Naive B cell (primary cell): Measurements from ENCODE around the gene TBCEL. TPM values are rescaled to one million over a fixed set of nuclear protein-coding genes. Genes with fewer than 3 reads are reported as not detected.

Source experiments
- ATAC-seq, 2 donors: fragments of 150-1000 bp; cut with Tn5 transposase; 2 replicates each; pipeline ENCODE4 v1.10.0; 2021; ENCODE audit warnings: low read depth in 2 of 2, mild to moderate bottlenecking in 2 of 2, moderate library complexity in 2 of 2
- DNase-seq: peaks from one replicate; pipeline ENCODE4 v3.0.0; 2022
- H3K27ac Mint-ChIP-seq, 6 donors: one replicate each; pipeline ENCODE4 v1.8.0; 2020 to 2022; ENCODE audit warnings: mild to moderate bottlenecking in 6 of 6, mixed read lengths in 6 of 6, moderate library complexity in 5 of 6, inconsistent platforms in 2 of 6
- H3K27me3 Mint-ChIP-seq, 3 donors: one replicate each; pipeline ENCODE4 v1.8.0; 2021 to 2022; ENCODE audit warnings: mixed read lengths in 3 of 3, mild to moderate bottlenecking in 1 of 3
- H3K36me3 Mint-ChIP-seq, 2 donors: one replicate each; pipeline ENCODE4 v1.8.0; 2020 to 2022; ENCODE audit warnings: mixed read lengths in 2 of 2, inconsistent platforms in 1 of 2, mild to moderate bottlenecking in 1 of 2
- H3K4me1 Mint-ChIP-seq, 3 donors: one replicate each; pipeline ENCODE4 v1.8.0; 2020 to 2022; ENCODE audit warnings: mixed read lengths in 3 of 3, inconsistent platforms in 1 of 3, mild to moderate bottlenecking in 1 of 3, moderate library complexity in 1 of 3
- H3K4me3 Mint-ChIP-seq, 8 donors: one replicate each; pipeline ENCODE4 v1.8.0; 2020 to 2022; ENCODE audit warnings: mild to moderate bottlenecking in 8 of 8, mixed read lengths in 8 of 8, moderate library complexity in 8 of 8, inconsistent platforms in 2 of 8
- H3K9me3 Mint-ChIP-seq, 7 donors: one replicate each; pipeline ENCODE4 v1.8.0; 2020 to 2022; ENCODE audit warnings: mixed read lengths in 7 of 7, mild to moderate bottlenecking in 5 of 7, inconsistent platforms in 2 of 7, moderate library complexity in 1 of 7
- polyA plus RNA-seq, 6 donors: library from polyadenylated mRNA; unstranded; fragments of 300-500 nt; fragmentation: Illumina TruSeq; gene quantifications; one replicate each; pipeline ENCODE4 v1.2.3, GENCODE V29; 2021; ENCODE audit warnings: low read depth in 6 of 6

Gene TBCEL
- polyA plus RNA-seq, 6 donors from 2014 or later: 2.0 to 6.0 (median 4.0) TPM; not detected in 1

GRCh38 chr11:121082670-121083069 lies 58.8 kb downstream of the TBCEL start:
- Mint-ChIP-seq H3K4me3 (no peak overlapping the region), H3K9me3 (peaks cover 0 to 1% (median 0%) of the 10 kb centered on the region in 7 donors), H3K27ac (no peak overlapping the region), H3K4me1 (no peaks in the 10 kb centered on the region), H3K36me3 (peaks cover 28 to 50% of the 10 kb centered on the region in 2 donors), H3K27me3 (no peaks in the 10 kb centered on the region)
- DNase-seq (no peak), ATAC-seq (no peak)

GRCh38 chr11:121086866-121087265 lies 63.0 kb downstream of the TBCEL start:
- Mint-ChIP-seq H3K27ac (no peak overlapping the region), H3K9me3 (no peaks in the 10 kb centered on the region)
- no peak for ATAC-seq

GRCh38 chr11:121089566-121089965 lies 65.7 kb downstream of the TBCEL start:
- H3K9me3 Mint-ChIP-seq: no peaks in the 10 kb centered on the region
- H3K36me3 Mint-ChIP-seq: peaks cover 9 to 34% of the 10 kb centered on the region in 2 donors

More at GRCh38 chr11:121086866-121087265, 63.0 kb downstream of the TBCEL start:
- Mint-ChIP-seq H3K4me3 (no peak overlapping the region), H3K4me1 (peaks cover 0 to 3% (median 0%) of the 10 kb centered on the region in 3 donors), H3K36me3 (peaks cover 15 to 39% of the 10 kb centered on the region in 2 donors), H3K27me3 (no peaks in the 10 kb centered on the region)
- no peak for DNase-seq

DNA sequence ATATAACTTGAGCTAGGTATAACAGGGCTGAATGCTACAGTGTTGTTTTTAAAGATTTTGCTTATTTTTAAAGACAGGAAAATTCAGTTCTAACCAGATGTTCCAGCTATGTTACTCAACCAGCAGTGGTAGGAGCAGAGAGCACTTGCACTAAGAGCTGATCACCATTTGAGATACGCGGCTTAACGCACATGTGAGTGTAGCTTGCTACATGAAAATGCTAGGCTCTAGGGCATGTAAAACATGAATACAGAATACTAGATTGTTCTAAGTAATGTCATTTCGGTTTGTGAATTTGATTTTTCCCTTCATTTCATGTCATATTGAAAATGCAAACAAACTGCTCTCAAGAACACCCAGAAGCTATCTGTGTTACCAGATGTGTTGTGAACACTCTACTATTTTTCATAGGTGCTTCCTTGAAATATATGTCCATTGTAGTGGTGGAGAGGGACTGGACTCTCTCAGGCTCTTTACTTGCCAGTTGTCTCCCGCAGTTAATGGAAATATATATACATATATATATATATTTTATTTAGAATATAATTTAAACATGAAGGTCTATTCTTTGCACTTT lies 66.3 kb downstream of the TBCEL start:
- Mint-ChIP-seq H3K36me3 (peaks cover 7 to 27% of the 10 kb centered on the region in 2 donors), H3K27me3 (no peaks in the 10 kb centered on the region), H3K4me1 (peaks cover 0 to 3% (median 0%) of the 10 kb centered on the region in 3 donors), H3K27ac (no peak overlapping the region), H3K4me3 (no peak overlapping the region), H3K9me3 (no peaks in the 10 kb centered on the region)
- ATAC-seq (no peak), DNase-seq (no peak)

More at GRCh38 chr11:121089566-121089965, 65.7 kb downstream of the TBCEL start:
- Mint-ChIP-seq H3K27ac (peak overlapping the region in 1 of 6 donors; percentile 24), H3K27me3 (no peaks in the 10 kb centered on the region), H3K4me3 (no peak overlapping the region), H3K4me1 (peaks cover 0 to 3% (median 0%) of the 10 kb centered on the region in 3 donors)
- DNase-seq: no peak
- ATAC-seq: no peak

DNA sequence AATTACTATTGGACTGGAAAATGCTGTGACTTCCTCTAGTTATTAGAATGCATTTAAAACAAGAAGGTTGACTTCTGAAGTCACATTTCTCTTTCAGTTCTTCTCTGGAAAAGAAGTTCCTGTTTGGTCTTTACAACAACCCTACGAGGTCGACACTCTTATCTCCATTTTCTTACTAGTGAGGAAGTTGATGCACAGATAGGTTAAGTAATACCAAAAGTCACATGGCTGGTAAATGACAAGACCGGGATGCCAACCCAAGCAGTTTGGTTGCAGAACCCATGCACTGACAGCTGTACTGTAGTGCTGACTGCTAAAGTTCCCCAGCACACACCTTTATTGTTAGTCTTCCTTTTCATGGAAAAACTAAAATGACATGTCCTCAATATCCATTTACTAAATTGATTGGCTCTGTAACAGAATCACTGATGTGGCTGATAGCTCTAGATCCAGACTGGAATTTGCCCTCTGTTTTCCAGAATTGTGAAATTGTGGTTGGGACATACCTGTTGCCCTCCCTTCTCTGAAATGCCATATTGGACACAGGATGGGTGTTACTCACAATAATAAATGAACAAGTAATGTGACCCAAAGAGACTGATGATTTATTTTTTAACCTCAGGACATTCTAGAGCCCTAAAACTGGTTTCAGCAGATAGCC lies 67.7 kb downstream of the TBCEL start:
- no peaks in the 10 kb centered on the region for H3K9me3 Mint-ChIP-seq

DNA sequence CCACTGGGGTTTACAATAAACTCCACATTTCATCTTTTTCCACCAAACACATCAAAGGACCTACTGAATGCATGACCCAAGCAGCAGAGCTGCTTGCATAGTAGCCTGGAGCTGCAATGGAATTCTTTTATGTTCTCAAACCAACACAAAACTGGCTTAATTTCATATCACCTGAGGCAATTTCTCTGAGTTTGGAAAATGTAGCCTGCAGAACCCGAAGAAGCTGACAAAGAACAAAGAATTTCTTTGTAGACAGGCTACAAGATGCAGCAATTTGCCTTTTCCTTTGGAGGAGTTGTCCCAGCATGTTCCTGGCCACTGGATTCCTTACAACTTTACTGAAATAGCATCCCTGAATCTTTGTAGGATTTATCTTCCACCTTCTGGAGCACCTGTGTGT lies 71.7 kb downstream of the TBCEL start:
- Mint-ChIP-seq H3K27me3 (peaks cover 0 to 8% (median 6%) of the 10 kb centered on the region in 3 donors), H3K4me1 (peaks cover 0 to 3% (median 0%) of the 10 kb centered on the region in 3 donors), H3K4me3 (no peak overlapping the region), H3K27ac (no peak overlapping the region), H3K36me3 (no peaks in the 10 kb centered on the region), H3K9me3 (peaks cover 0 to 3% (median 0%) of the 10 kb centered on the region in 7 donors)
- no peak for DNase-seq
- ATAC-seq: no peak

More for the DNA sequence above, 67.7 kb downstream of the TBCEL start:
- H3K27ac Mint-ChIP-seq: peak overlapping the region in 1 of 6 donors; percentile 8
- H3K27me3 Mint-ChIP-seq: no peaks in the 10 kb centered on the region
- peaks cover 3 to 18% of the 10 kb centered on the region in 2 donors for H3K36me3 Mint-ChIP-seq
- H3K4me1 Mint-ChIP-seq: peaks cover 0 to 3% (median 0%) of the 10 kb centered on the region in 3 donors
- DNase-seq (no peak), ATAC-seq (no peak)
- no peak overlapping the region for H3K4me3 Mint-ChIP-seq

GRCh38 chr11:121099364-121099763 lies 75.5 kb downstream of the TBCEL start:
- no peaks in the 10 kb centered on the region for H3K4me1 Mint-ChIP-seq
- ATAC-seq: no peak
- no peak overlapping the region for H3K4me3 Mint-ChIP-seq
- peak overlapping the region in 1 of 6 donors; percentile 74 for H3K27ac Mint-ChIP-seq
- peaks cover 0 to 8% (median 6%) of the 10 kb centered on the region in 3 donors for H3K27me3 Mint-ChIP-seq
- DNase-seq: no peak
- H3K9me3 Mint-ChIP-seq: peaks cover 0 to 3% (median 0%) of the 10 kb centered on the region in 7 donors
- H3K36me3 Mint-ChIP-seq: no peaks in the 10 kb centered on the region

DNA sequence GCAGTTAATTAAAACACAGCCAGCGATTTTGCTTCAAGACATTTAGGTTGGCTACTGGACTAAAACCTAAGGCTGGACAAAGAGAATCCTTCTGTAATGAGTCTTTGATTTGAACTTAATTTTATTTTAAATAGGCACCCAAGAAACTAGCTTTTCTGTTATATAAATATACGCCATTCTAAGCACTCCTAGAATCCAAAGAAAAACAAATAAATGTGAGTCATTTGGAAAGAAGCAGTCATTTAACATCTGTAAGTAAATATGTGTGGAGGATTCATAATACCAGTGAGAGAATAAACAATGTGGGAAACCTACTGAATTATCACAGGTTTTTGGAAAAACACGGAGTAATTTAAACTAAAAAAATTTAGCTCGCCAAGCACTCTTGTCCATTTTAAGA lies 76.0 kb downstream of the TBCEL start:
- peaks cover 0 to 8% (median 6%) of the 10 kb centered on the region in 3 donors for H3K27me3 Mint-ChIP-seq
- no peaks in the 10 kb centered on the region for H3K36me3 Mint-ChIP-seq
- ATAC-seq: no peak
- no peak for DNase-seq
- no peaks in the 10 kb centered on the region for H3K4me1 Mint-ChIP-seq
- no peak overlapping the region for H3K4me3 Mint-ChIP-seq
- H3K27ac Mint-ChIP-seq: no peak overlapping the region
- peaks cover 0 to 3% (median 0%) of the 10 kb centered on the region in 7 donors for H3K9me3 Mint-ChIP-seq

DNA sequence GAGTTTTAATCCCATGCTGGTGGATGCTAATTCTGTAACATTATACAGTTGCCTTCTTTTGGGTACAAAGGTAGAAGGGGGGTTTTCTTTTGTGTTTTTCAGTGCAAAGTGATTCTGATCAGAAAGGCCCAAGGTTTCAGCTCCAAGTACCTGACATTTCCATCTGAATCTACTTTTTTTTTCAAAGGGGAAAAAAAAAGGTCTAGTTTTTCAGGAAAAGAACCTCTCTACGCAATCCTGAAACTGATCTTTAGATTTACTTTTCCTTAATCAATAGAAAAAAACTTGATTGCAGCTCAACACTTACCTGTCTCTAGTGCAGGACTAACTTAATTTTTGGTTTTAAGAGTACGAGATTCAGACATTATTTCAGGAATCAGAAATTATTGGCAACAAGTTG lies 77.0 kb downstream of the TBCEL start, which contains the start of gene TECTA:
TSS of gene TECTA (plus strand) at position 301 of the 400 bp plus-strand sequence. CDS start 1,423 bp downstream, outside the sequence.
- DNase-seq: no peak
- Mint-ChIP-seq H3K36me3 (no peaks in the 10 kb centered on the region), H3K4me1 (no peaks in the 10 kb centered on the region)

GRCh38 chr11:121104312-121104762 lies 80.4 kb downstream of the TBCEL start:
- Mint-ChIP-seq H3K27me3 (peaks cover 0 to 15% (median 14%) of the 10 kb centered on the region in 3 donors), H3K4me1 (no peaks in the 10 kb centered on the region), H3K4me3 (no peak overlapping the region), H3K9me3 (peaks cover 0 to 4% (median 0%) of the 10 kb centered on the region in 7 donors), H3K27ac (no peak overlapping the region), H3K36me3 (no peaks in the 10 kb centered on the region)
- DNase-seq (no peak), ATAC-seq (no peak)

More for the DNA sequence above, 77.0 kb downstream of the TBCEL start, which contains the start of gene TECTA:
- no peak for ATAC-seq
- no peak within 1 kb of the TSS for H3K27ac Mint-ChIP-seq
- peaks cover 0 to 3% (median 0%) of the 10 kb centered on the region in 7 donors for H3K9me3 Mint-ChIP-seq
- no peak within 1 kb of the TSS for H3K4me3 Mint-ChIP-seq
- peaks cover 0 to 8% (median 6%) of the 10 kb centered on the region in 3 donors for H3K27me3 Mint-ChIP-seq

- no peak for ATAC-seq
- Mint-ChIP-seq H3K36me3 (no peaks in the 10 kb centered on the region), H3K9me3 (peaks cover 0 to 2% (median 0%) of the 10 kb centered on the region in 7 donors)
Measured at GRCh38 chr11:121105063-121105480, 81.2 kb downstream of the TBCEL start.

DNA sequence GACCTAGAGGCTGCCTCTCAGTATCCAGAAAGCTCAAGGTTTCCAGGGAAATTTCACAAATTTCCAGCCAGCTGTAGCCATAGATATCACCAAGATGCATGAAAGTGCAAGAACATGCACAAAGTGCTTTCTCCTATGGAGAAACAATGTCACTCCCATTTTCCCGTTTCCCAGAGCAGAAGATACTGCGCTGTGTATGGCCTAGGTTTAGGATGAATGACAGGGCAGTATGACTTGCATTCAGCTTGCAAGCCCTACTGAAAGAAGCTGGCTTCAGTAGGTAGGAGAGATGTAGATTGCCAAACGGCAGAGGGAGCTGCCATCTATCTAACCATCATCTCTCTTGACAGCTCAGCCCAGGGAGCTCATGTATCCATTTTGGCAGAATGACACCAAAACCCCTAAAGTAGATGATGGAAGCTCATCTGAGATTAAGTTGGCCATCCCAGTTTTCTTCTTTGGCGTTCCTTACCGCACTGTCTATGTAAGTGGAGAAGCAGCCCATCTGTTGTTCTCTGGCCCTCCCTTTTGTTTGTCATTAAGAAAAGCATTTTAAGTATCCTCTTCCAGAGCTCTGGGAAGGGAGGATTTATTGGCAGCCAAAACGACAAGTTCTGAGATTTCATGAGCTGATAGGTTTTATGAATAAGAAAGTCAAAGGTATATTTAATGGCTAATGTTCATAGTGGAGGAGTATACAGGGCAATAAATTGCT lies 81.7 kb downstream of the TBCEL start:
- Mint-ChIP-seq H3K27ac (no peak overlapping the region), H3K9me3 (peaks cover 0 to 2% (median 0%) of the 10 kb centered on the region in 7 donors), H3K27me3 (peaks cover 5 to 12% (median 10%) of the 10 kb centered on the region in 3 donors), H3K4me1 (no peaks in the 10 kb centered on the region), H3K4me3 (no peak overlapping the region), H3K36me3 (no peaks in the 10 kb centered on the region)
- DNase-seq: no peak
- no peak for ATAC-seq

More at GRCh38 chr11:121105063-121105480, 81.2 kb downstream of the TBCEL start:
- H3K27ac Mint-ChIP-seq: no peak overlapping the region
- peaks cover 0 to 10% (median 9%) of the 10 kb centered on the region in 3 donors for H3K27me3 Mint-ChIP-seq
- no peak overlapping the region for H3K4me3 Mint-ChIP-seq
- H3K4me1 Mint-ChIP-seq: no peaks in the 10 kb centered on the region
- no peak for DNase-seq

DNA sequence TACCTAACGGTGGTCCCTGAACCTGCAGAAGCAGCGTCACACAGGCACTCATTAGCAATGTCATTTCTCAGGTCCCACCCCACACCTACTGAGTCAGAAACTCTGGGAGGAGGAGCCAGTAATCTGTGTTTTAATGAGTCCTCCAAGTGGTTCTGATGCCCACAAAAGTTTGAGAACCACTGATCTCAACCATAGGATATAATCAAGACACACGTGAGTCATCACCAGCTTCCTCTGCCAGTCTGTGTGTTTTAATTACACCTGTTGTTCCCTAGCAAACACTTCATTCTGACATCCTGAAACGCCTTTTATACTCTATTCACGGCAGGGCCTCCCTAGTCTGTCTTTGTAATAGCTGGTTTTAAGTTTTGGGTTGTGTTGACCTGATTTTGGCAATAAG lies 82.9 kb downstream of the TBCEL start:
- DNase-seq: no peak
- no peak overlapping the region for H3K27ac Mint-ChIP-seq
- no peaks in the 10 kb centered on the region for H3K36me3 Mint-ChIP-seq
- no peaks in the 10 kb centered on the region for H3K4me1 Mint-ChIP-seq
- no peak overlapping the region for H3K4me3 Mint-ChIP-seq
- peaks cover 0 to 2% (median 0%) of the 10 kb centered on the region in 7 donors for H3K9me3 Mint-ChIP-seq
- H3K27me3 Mint-ChIP-seq: peaks cover 5 to 21% (median 20%) of the 10 kb centered on the region in 3 donors
- no peak for ATAC-seq
